ENCODE measurements around the gene ANKRD22. TPM values are rescaled to one million over a fixed set of nuclear protein-coding genes. Genes with fewer than 3 reads are reported as not detected.

ANKRD22 gene
- total RNA-seq, 1 experiment from 2014 or later, result not detected

- no TSS peak for BruUV-seq (replicated peaks)
- no peak for TF ChIP-seq CTCF (conservative IDR thresholded peaks at IDR 0.05; ENCODE audit: low read depth, low read length)
- TF ChIP-seq EZH2 (IDR thresholded peaks at IDR 0.05; ENCODE audit: borderline replicate concordance, low read depth, low read length, poor library complexity, severe bottlenecking), result no peak
- POLR2A ChIA-PET (ENCODE audit: low non-redundant PET), result no interaction called here
- no peaks in the 10 kb centered on the region for H3K27me3 ChIP-seq (replicated peaks; ENCODE audit: insufficient read depth, low read depth, low read length, poor library complexity)
- CTCF ChIA-PET, result interaction anchor here (0.5 kb wide), 1 partner anchor 205 kb away, joined by 3 read pairs; no protein-coding TSS in a partner anchor
- H3K36me3 ChIP-seq (ENCODE audit: insufficient read depth, low read length, poor library complexity, severe bottlenecking), result no peaks in the 10 kb centered on the region
- intact Hi-C loops (cut with micrococcal nuclease; ENCODE audit: unreplicated experiment), result no loop called here
- H3K4me3 ChIP-seq (ENCODE audit: low read depth, low read length, poor library complexity, severe bottlenecking), result no peak overlapping the region
- no peak overlapping the region for H3K27ac ChIP-seq (ENCODE audit: low read depth, low read length, poor library complexity, severe bottlenecking)
- DNase-seq (ENCODE audit: low spot score), result no peak
- no peaks in the 10 kb centered on the region for H3K4me1 ChIP-seq (ENCODE audit: insufficient read depth, low read length, poor library complexity, severe bottlenecking)
- H3K9me3 ChIP-seq (ENCODE audit: low read depth, low read length, poor library complexity, severe bottlenecking), result no peaks in the 10 kb centered on the region
Observed at GRCh38 chr10:88833156-88833555, 18.5 kb downstream of the ANKRD22 start.

- H3K4me1 ChIP-seq (ENCODE audit: insufficient read depth, low read length, poor library complexity, severe bottlenecking), result no peaks in the 10 kb centered on the region
- no peaks in the 10 kb centered on the region for H3K9me3 ChIP-seq (ENCODE audit: low read depth, low read length, poor library complexity, severe bottlenecking)
- H3K27ac ChIP-seq (ENCODE audit: low read depth, low read length, poor library complexity, severe bottlenecking), result no peak overlapping the region
- intact Hi-C loops (cut with micrococcal nuclease; ENCODE audit: unreplicated experiment), result no loop called here
- TF ChIP-seq CTCF (conservative IDR thresholded peaks at IDR 0.05; ENCODE audit: low read depth, low read length) (no peak), EZH2 (IDR thresholded peaks at IDR 0.05; ENCODE audit: borderline replicate concordance, low read depth, low read length, poor library complexity, severe bottlenecking) (no peak)
- no peaks in the 10 kb centered on the region for H3K27me3 ChIP-seq (replicated peaks; ENCODE audit: insufficient read depth, low read depth, low read length, poor library complexity)
- BruUV-seq (replicated peaks), result no TSS peak
- ChIA-PET POLR2A (ENCODE audit: low non-redundant PET) (no interaction called here), CTCF (no interaction called here)
- DNase-seq (ENCODE audit: low spot score), result no peak
- H3K36me3 ChIP-seq (ENCODE audit: insufficient read depth, low read length, poor library complexity, severe bottlenecking), result no peaks in the 10 kb centered on the region
- no peak overlapping the region for H3K4me3 ChIP-seq (ENCODE audit: low read depth, low read length, poor library complexity, severe bottlenecking)
Observed at GRCh38 chr10:88832376-88832775, 19.3 kb downstream of the ANKRD22 start.

- H3K36me3 ChIP-seq (ENCODE audit: insufficient read depth, low read length, poor library complexity, severe bottlenecking), result no peaks in the 10 kb centered on the region
- intact Hi-C loops (cut with micrococcal nuclease; ENCODE audit: unreplicated experiment), result no loop called here
- POLR2A ChIA-PET (ENCODE audit: low non-redundant PET), result no interaction called here
- no peak for TF ChIP-seq EZH2 (IDR thresholded peaks at IDR 0.05; ENCODE audit: borderline replicate concordance, low read depth, low read length, poor library complexity, severe bottlenecking)
- TF ChIP-seq CTCF (conservative IDR thresholded peaks at IDR 0.05; ENCODE audit: low read depth, low read length), result no peak
- H3K4me1 ChIP-seq (ENCODE audit: insufficient read depth, low read length, poor library complexity, severe bottlenecking), result no peaks in the 10 kb centered on the region
- BruUV-seq (replicated peaks), result no TSS peak
- H3K27me3 ChIP-seq (replicated peaks; ENCODE audit: insufficient read depth, low read depth, low read length, poor library complexity), result no peaks in the 10 kb centered on the region
- CTCF ChIA-PET, result no interaction called here
- H3K9me3 ChIP-seq (ENCODE audit: low read depth, low read length, poor library complexity, severe bottlenecking), result no peaks in the 10 kb centered on the region
- no peak overlapping the region for H3K4me3 ChIP-seq (ENCODE audit: low read depth, low read length, poor library complexity, severe bottlenecking)
- H3K27ac ChIP-seq (ENCODE audit: low read depth, low read length, poor library complexity, severe bottlenecking), result no peak overlapping the region
- no peak for DNase-seq (ENCODE audit: low spot score)
Observed at GRCh38 chr10:88831709-88832108, 19.9 kb downstream of the ANKRD22 start.

Data from A673 (cell line).